Right lung (tissue), 5 donors: ENCODE results near the gene NEK4. TPM values are rescaled to one million over a fixed set of nuclear protein-coding genes. Genes with fewer than 3 reads are reported as not detected.

Experiments
- DNase-seq, 2 donors: peaks; one replicate each; pipeline ENCODE4 v3.0.0-alpha.2; 2013
- polyA plus RNA-seq, 5 donors: library from polyadenylated mRNA; unstranded; fragments of 120-200 nt; gene quantifications; one replicate each; pipeline versions ENCODE4 v1.2.1 to v1.2.3, GENCODE V29; 2013; ENCODE audit warnings: inconsistent platforms in 1 of 5, low replicate concordance in 1 of 5; ENCODE audit not compliant: insufficient read length in 5 of 5, insufficient read depth in 1 of 5

Gene NEK4
- polyA plus RNA-seq, 5 donors: 20.7 to 30.7 (median 27.2) TPM

- DNase-seq: no peak
Observed at GRCh38 chr3:52670621-52671521, 99.9 kb downstream of the NEK4 start.

- no peak for DNase-seq
Observed at GRCh38 chr3:52663098-52663497, 107.6 kb downstream of the NEK4 start.

- DNase-seq: no peak
Observed at GRCh38 chr3:52660046-52660445, 110.7 kb downstream of the NEK4 start.

Other genes starting within 250 kb of the NEK4 start
- gene NT5DC2, start 237.1 kb downstream of the NEK4 start, polyA plus RNA-seq: 100 to 1,000 TPM; 205 to 350 (median 239) TPM
- gene UQCC5, start 234.3 kb downstream of the NEK4 start, polyA plus RNA-seq: 10 to 100 TPM in 4 of 5 donors, 1 to 10 TPM in 1; 8.5 to 24.3 (median 12.9) TPM
- 10 to 100 TPM; 42.9 to 78.6 (median 65.2) TPM for gene PBRM1, start 85.0 kb downstream of the NEK4 start, polyA plus RNA-seq
- gene GNL3, start 84.9 kb downstream of the NEK4 start, polyA plus RNA-seq: 100 to 1,000 TPM; 100 to 124 (median 107) TPM
- gene GLT8D1, start 65.1 kb downstream of the NEK4 start, polyA plus RNA-seq: 100 to 1,000 TPM; 104 to 121 (median 119) TPM
- 100 to 1,000 TPM; 113 to 138 (median 123) TPM for gene SPCS1, start 64.8 kb downstream of the NEK4 start, polyA plus RNA-seq
- gene ITIH1, start 6.7 kb upstream of the NEK4 start, polyA plus RNA-seq: 1 to 10 TPM in 1 of 5 donors, under 1 TPM in 1, not detected in 3; 0.15 to 6.0 TPM
- 1 to 10 TPM; 2.3 to 6.3 (median 3.8) TPM for gene ITIH3, start 23.9 kb upstream of the NEK4 start, polyA plus RNA-seq
- gene ITIH4, start 59.7 kb upstream of the NEK4 start, polyA plus RNA-seq: 10 to 100 TPM in 3 of 5 donors, 1 to 10 TPM in 2; 8.6 to 12.6 (median 11.1) TPM
- 1 to 10 TPM in 3 of 5 donors, under 1 TPM in 2; 0.53 to 4.8 (median 1.5) TPM for gene MUSTN1, start 64.1 kb upstream of the NEK4 start, polyA plus RNA-seq
- gene STIMATE, start 126.6 kb upstream of the NEK4 start, polyA plus RNA-seq: 10 to 100 TPM; 13.4 to 18.6 (median 16.0) TPM